Heart left ventricle (tissue), 13 donors: ENCODE measurements around the gene FAM89B.
A peak's percentile ranks its signal among the peaks of the same experiment; 100 is the strongest.

Experiments used
- CTCF ChIP-seq, 12 donors: fragments of 200-600 bp; sonication (generic) in 4 of 12; IDR thresholded peaks; one replicate each; pipeline versions ENCODE4 v1.5.0 to v1.8.0; 2018 to 2022; ENCODE audit warnings: antibody characterized with exemption in 12 of 12, mild to moderate bottlenecking in 5 of 12
- POLR2A ChIP-seq, 2 donors: fragments of 450-650 bp; IDR thresholded peaks; one replicate each; pipeline ENCODE4 v1.6.1; 2017; ENCODE audit warnings: antibody characterized with exemption in 2 of 2, mild to moderate bottlenecking in 2 of 2, moderate library complexity in 2 of 2
- donor health status: ischemic (EF 13 %, LVEDD 7.1; RV severe dilation, severe dysfunction).
- donor health status: DM: no; HTN: yes; CAD: no.
- donor health status: DM: no; HTN: no; CAD: no.
- donor health status: ischemic (EF 25% LVEDD 6.9; RV normal size, moderate dysfunction).
- donor health status: ischemic (EF 25% LVEDD 5.7; RV mildly dilated, moderate dysfunction).
- donor health status: ischemic (EF 35%, LVEDD 5.7; RV mildly dilated, moderate dysfunction).
- donor health status: nonischemic (EF 11% LVEDD 7.7; RV severe dilation, severe dysfunction).
- donor health status: DM: yes; HTN: yes; CAD: no.
- donor health status: PGD.
- donor health status: ischemic (EF 29% LVEDD 5.4; RV normal size, mild dysfunction).
- donor health status: nonischemic (EF 23%, LVEDD 6.1; RV moderate dilation, normal function).

- TF ChIP-seq CTCF (IDR thresholded peaks at IDR 0.05): peak; percentile 56 to 76 (median 66)
- no peak for TF ChIP-seq POLR2A (IDR thresholded peaks at IDR 0.05)
Observed at GRCh38 chr11:65593518-65594414, 21.4 kb downstream of the FAM89B start.
